Measurements from ENCODE around the gene MTHFD2L.

DNA sequence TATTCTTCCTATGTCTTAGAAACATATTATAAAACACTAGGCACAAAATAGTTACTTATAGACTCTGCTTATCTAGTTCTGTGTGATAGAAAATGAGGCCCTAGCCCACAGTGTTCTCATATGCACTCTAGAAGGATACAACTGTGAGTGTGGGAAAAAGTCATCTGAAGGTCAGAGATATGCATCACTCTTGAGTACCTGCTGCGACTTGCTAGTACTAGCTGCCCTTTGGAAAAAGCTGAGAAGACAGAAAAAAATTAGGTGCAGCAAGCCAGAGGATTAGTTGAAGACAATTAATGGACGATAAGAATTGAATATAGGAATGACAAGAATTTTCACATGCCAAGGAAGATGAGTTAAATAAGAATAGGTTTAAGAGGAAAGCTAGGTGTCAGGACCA, 61.3 kb downstream of the MTHFD2L start:
- TF ChIP-seq, protein P1, sequence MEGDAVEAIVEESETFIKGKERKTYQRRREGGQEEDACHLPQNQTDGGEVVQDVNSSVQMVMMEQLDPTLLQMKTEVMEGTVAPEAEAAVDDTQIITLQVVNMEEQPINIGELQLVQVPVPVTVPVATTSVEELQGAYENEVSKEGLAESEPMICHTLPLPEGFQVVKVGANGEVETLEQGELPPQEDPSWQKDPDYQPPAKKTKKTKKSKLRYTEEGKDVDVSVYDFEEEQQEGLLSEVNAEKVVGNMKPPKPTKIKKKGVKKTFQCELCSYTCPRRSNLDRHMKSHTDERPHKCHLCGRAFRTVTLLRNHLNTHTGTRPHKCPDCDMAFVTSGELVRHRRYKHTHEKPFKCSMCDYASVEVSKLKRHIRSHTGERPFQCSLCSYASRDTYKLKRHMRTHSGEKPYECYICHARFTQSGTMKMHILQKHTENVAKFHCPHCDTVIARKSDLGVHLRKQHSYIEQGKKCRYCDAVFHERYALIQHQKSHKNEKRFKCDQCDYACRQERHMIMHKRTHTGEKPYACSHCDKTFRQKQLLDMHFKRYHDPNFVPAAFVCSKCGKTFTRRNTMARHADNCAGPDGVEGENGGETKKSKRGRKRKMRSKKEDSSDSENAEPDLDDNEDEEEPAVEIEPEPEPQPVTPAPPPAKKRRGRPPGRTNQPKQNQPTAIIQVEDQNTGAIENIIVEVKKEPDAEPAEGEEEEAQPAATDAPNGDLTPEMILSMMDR (IDR thresholded peaks at IDR 0.05; ENCODE audit: borderline replicate concordance, extremely low read depth, low read length, poor library complexity, severe bottlenecking), result no peak
- TF ChIP-seq EZH2 (IDR thresholded peaks at IDR 0.05; ENCODE audit: borderline replicate concordance, low read depth, low read length, severe bottlenecking), result no peak
